H1 (cell line): ENCODE results near the gene NMUR1. TPM values are rescaled to one million over a fixed set of nuclear protein-coding genes. Genes with fewer than 3 reads are reported as not detected.

Experiments
- CTCF ChIA-PET: fragments of 300-600 bp; sonication (Branson Sonifier 250); formaldehyde crosslinking; loops from one replicate; lab custom pipeline; 2021; ENCODE audit not compliant: partially characterized antibody; lab: Charles Lee
- POLR2A ChIA-PET: fragments of 300-600 bp; sonication (Branson Sonifier 250); formaldehyde crosslinking; loops from one replicate; lab custom pipeline; 2021; ENCODE audit warnings: inconsistent platforms; ENCODE audit not compliant: partially characterized antibody; lab: Charles Lee
- DNase-seq, 2 experiments: peaks; one replicate each; pipeline versions ENCODE4 v3.0.0 to v3.0.0-alpha.2; 2010 to 2022; ENCODE audit warnings: low spot score in 2 of 2, low read depth in 1 of 2, mixed read lengths in 1 of 2
- FAIRE-seq: peaks from 2 replicates; lab custom pipeline; 2011; peaks lifted over from hg19 to GRCh38; lab: Jason Lieb, UNC
- H2AFZ ChIP-seq: 2 replicates; pipeline ENCODE4 v1.8.1; 2012; ENCODE audit warnings: low read length, inconsistent platforms
- H2AK5ac ChIP-seq: 2 replicates; pipeline ENCODE4 v1.6.1; 2013; ENCODE audit warnings: low read depth, low read length
- H2BK120ac ChIP-seq: replicated peaks from 2 replicates; pipeline ENCODE3; 2013; ENCODE audit warnings: low read depth, low read length, inconsistent platforms
- H2BK12ac ChIP-seq: 2 replicates; pipeline ENCODE4 v1.6.1; 2013; ENCODE audit warnings: low read depth, low read length
- H2BK15ac ChIP-seq: 2 replicates; pipeline ENCODE4 v1.6.1; 2013; ENCODE audit warnings: low read length
- H2BK20ac ChIP-seq: 2 replicates; pipeline ENCODE4 v1.6.1; 2013; ENCODE audit warnings: low read length
- H2BK5ac ChIP-seq: 2 replicates; pipeline ENCODE4 v1.6.1; 2013; ENCODE audit warnings: low read depth, low read length
- H3K14ac ChIP-seq: 2 replicates; pipeline ENCODE4 v1.6.1; 2013; ENCODE audit warnings: inconsistent platforms; ENCODE audit not compliant: insufficient read length
- H3K18ac ChIP-seq: 2 replicates; pipeline ENCODE4 v1.6.1; 2013; ENCODE audit warnings: low read length; ENCODE audit errors: extremely low read depth
- H3K23ac ChIP-seq: 2 replicates; pipeline ENCODE4 v1.6.1; 2013; ENCODE audit warnings: inconsistent platforms; ENCODE audit not compliant: insufficient read length
- H3K23me2 ChIP-seq: 2 replicates; pipeline ENCODE4 v1.6.1; 2013; ENCODE audit warnings: low read depth, low read length
- H3K27ac ChIP-seq: 2 replicates; pipeline ENCODE4 v1.6.1; 2011; ENCODE audit warnings: low read depth, low read length, inconsistent platforms
- H3K27me3 ChIP-seq, 4 experiments: replicated peaks in 1 of 4; 1 replicate in 1 of 4; 2 replicates in 3 of 4; pipeline versions ENCODE4 v1.6.1 to v1.8.1; 2011 to 2013; ENCODE audit warnings: low read length in 3 of 4, mild to moderate bottlenecking in 3 of 4, inconsistent platforms in 2 of 4, mixed read lengths in 2 of 4, moderate library complexity in 1 of 4; ENCODE audit not compliant: control insufficient read depth in 3 of 4, insufficient read depth in 3 of 4; ENCODE audit errors: extremely low read depth in 1 of 4
- H3K36me3 ChIP-seq, 4 experiments: 2 replicates each; pipeline versions ENCODE4 v1.6.1 to v1.8.1; 2011 to 2013; ENCODE audit warnings: mild to moderate bottlenecking in 4 of 4, low read length in 3 of 4, moderate library complexity in 2 of 4, control low read depth in 1 of 4, inconsistent platforms in 1 of 4; ENCODE audit not compliant: insufficient read depth in 4 of 4, control insufficient read depth in 2 of 4
- H3K4ac ChIP-seq: replicated peaks from 2 replicates; pipeline ENCODE3; 2013; ENCODE audit warnings: low read length, low read depth, mixed read lengths, inconsistent platforms; ENCODE audit not compliant: insufficient read length
- H3K4me1 ChIP-seq, 4 experiments: replicated peaks in 1 of 4; 1 replicate in 1 of 4; 2 replicates in 3 of 4; pipeline versions ENCODE4 v1.6.1 to v1.8.1; 2011 to 2013; ENCODE audit warnings: low read length in 3 of 4, inconsistent platforms in 2 of 4, mixed read lengths in 1 of 4; ENCODE audit not compliant: insufficient read depth in 4 of 4, control insufficient read depth in 3 of 4
- H3K4me2 ChIP-seq, 2 experiments: 2 replicates each; pipeline versions ENCODE4 v1.6.1 to v1.8.1; 2011 to 2013; ENCODE audit warnings: low read depth in 2 of 2, low read length in 2 of 2, control low read depth in 1 of 2, inconsistent platforms in 1 of 2, mild to moderate bottlenecking in 1 of 2; ENCODE audit not compliant: insufficient read depth in 1 of 2
- H3K4me3 ChIP-seq, 4 experiments: fragments of 200-600, 300-600 bp in 1 of 4; sonication (generic), shearing (Covaris generic), sonication (Bioruptor Twin) in 1 of 4; 2 replicates each; pipeline versions ENCODE4 v1.5.1 to v1.8.1; 2011 to 2016; ENCODE audit warnings: low read length in 4 of 4, low read depth in 3 of 4, control low read depth in 2 of 4, inconsistent platforms in 2 of 4, mild to moderate bottlenecking in 2 of 4, mixed read lengths in 1 of 4, moderate library complexity in 1 of 4; ENCODE audit not compliant: insufficient read depth in 2 of 4; ENCODE audit errors: extremely low read depth in 1 of 4
- H3K56ac ChIP-seq: replicated peaks from 2 replicates; pipeline ENCODE3; 2013; ENCODE audit warnings: low read depth, mild to moderate bottlenecking, mixed read lengths, low read length, inconsistent platforms; ENCODE audit not compliant: insufficient read length
- H3K79me1 ChIP-seq: 2 replicates; pipeline ENCODE4 v1.6.1; 2013; ENCODE audit warnings: low read depth, low read length, control low read depth
- H3K79me2 ChIP-seq, 2 experiments: 2 replicates each; pipeline versions ENCODE4 v1.6.1 to v1.8.1; 2012 to 2013; ENCODE audit warnings: low read length in 2 of 2, mild to moderate bottlenecking in 2 of 2, inconsistent platforms in 1 of 2; ENCODE audit not compliant: insufficient read depth in 2 of 2, control insufficient read depth in 1 of 2
- H3K9ac ChIP-seq, 4 experiments: replicated peaks in 1 of 4; 1 replicate in 1 of 4; 2 replicates in 3 of 4; pipeline versions ENCODE4 v1.6.1 to v1.8.1; 2011 to 2013; ENCODE audit warnings: low read depth in 3 of 4, low read length in 3 of 4, control low read depth in 2 of 4, mild to moderate bottlenecking in 2 of 4, moderate library complexity in 2 of 4, inconsistent platforms in 1 of 4; ENCODE audit errors: extremely low read depth in 1 of 4
- H3K9me3 ChIP-seq, 2 experiments: 2 replicates each; pipeline versions ENCODE4 v1.6.1 to v1.8.1; 2012 to 2013; ENCODE audit warnings: mild to moderate bottlenecking in 2 of 2, moderate library complexity in 2 of 2, control low read depth in 1 of 2, inconsistent platforms in 1 of 2, low read depth in 1 of 2, low read length in 1 of 2, mixed read lengths in 1 of 2; ENCODE audit not compliant: insufficient read depth in 2 of 2
- H4K20me1 ChIP-seq, 2 experiments: replicated peaks in 1 of 2; 2 replicates each; pipeline versions ENCODE3 to v1.8.1; 2011 to 2013; ENCODE audit warnings: inconsistent platforms in 2 of 2, low read length in 2 of 2, mild to moderate bottlenecking in 1 of 2; ENCODE audit not compliant: insufficient read depth in 2 of 2, control insufficient read depth in 1 of 2
- H4K5ac ChIP-seq: 2 replicates; pipeline ENCODE4 v1.6.1; 2013; ENCODE audit warnings: low read length, low read depth, mixed read lengths, inconsistent platforms; ENCODE audit not compliant: insufficient read length
- H4K8ac ChIP-seq: 2 replicates; pipeline ENCODE4 v1.8.0; 2013; ENCODE audit warnings: mild to moderate bottlenecking, moderate library complexity, low read length, inconsistent platforms; ENCODE audit not compliant: insufficient read depth; ENCODE audit errors: extremely low read depth
- H4K91ac ChIP-seq: replicated peaks from 2 replicates; pipeline ENCODE3; 2013; ENCODE audit warnings: low read length, mixed read lengths, inconsistent platforms; ENCODE audit not compliant: insufficient read length
- FOSL1 ChIP-seq: IDR thresholded peaks from 2 replicates; pipeline ENCODE4 v1.6.1; 2011; ENCODE audit warnings: mild to moderate bottlenecking, low read depth, low read length, moderate library complexity; ENCODE audit not compliant: insufficient read depth
- NANOG ChIP-seq: IDR thresholded peaks from 2 replicates; pipeline ENCODE4 v1.6.1; 2011; ENCODE audit warnings: low read length, low read depth, mild to moderate bottlenecking, inconsistent platforms; ENCODE audit not compliant: insufficient read depth, poor library complexity, severe bottlenecking
- RFX5 ChIP-seq: IDR thresholded peaks from 2 replicates; pipeline ENCODE4 v1.6.1; 2011; ENCODE audit warnings: low read depth, low read length, improper control_type of control experiment, borderline replicate concordance
- WGBS, 2 experiments: shearing (Covaris generic) in 1 of 2; methylation state at CpG; one replicate each; pipeline versions ENCODE4 v1.1.6 to v1.1.7; 2013 to 2015; ENCODE audit warnings: low lambda C conversion rate in 2 of 2, mixed read lengths in 2 of 2, inconsistent platforms in 1 of 2, low coverage in 1 of 2, missing lambda C conversion rate in 1 of 2; ENCODE audit not compliant: insufficient replicate concordance in 2 of 2, insufficient coverage in 1 of 2, insufficient read length in 1 of 2; ENCODE audit errors: extremely low coverage in 1 of 2, missing lambda C conversion rate in 1 of 2; 5-methylcytosine and 5-hydroxymethylcytosine counted together
- polyA plus RNA-seq, 7 experiments: library from polyadenylated mRNA; depleted of rRNA in 3 of 7; stranded (reverse) in 5 of 7; unstranded in 2 of 7; fragments of >200 nt in 5 of 7; fragments of 200-250 nt in 2 of 7; gene quantifications; 1 replicate in 5 of 7; 2 replicates in 1 of 7; 4 replicates in 1 of 7; pipeline versions ENCODE4 v1.2.1 to v1.2.3, GENCODE V29; 2011 to 2013; ENCODE audit warnings: missing spikeins in 2 of 7, mixed read lengths in 2 of 7
- total RNA-seq: library from RNA; stranded (reverse); fragmentation: NEBNext Ultra II Directional; extraction: Animal tissue kit (Norgen Biotek cat#: 25700); gene quantifications from 2 replicates; pipeline ENCODE4 v1.2.1, GENCODE V29; 2021

NMUR1 gene
- total and polyA plus RNA-seq, 2 of the 8 experiments (the other 6 are each of a cell fraction or from before 2014, with no cell fraction given): 0.56 to 1.5 TPM

- Histone ChIP-seq H4K91ac (no peak overlapping the region), H4K8ac (no peak overlapping the region; the same call in 1 of the 2 replicates), H3K4me3 (no peak overlapping the region), H3K9me3 (no peaks in the 10 kb centered on the region), H3K4me2 (no peak overlapping the region), H3K79me1 (no peaks in the 10 kb centered on the region), H3K27ac (no peak overlapping the region), H4K5ac (no peak overlapping the region), H4K20me1 (no peaks in the 10 kb centered on the region), H3K27me3 (no peaks in the 10 kb centered on the region), H3K4ac (no peak overlapping the region), H2AK5ac (no peak overlapping the region), H3K14ac (no peak overlapping the region), H2BK120ac (no peak overlapping the region), H2BK15ac (no peak overlapping the region), H3K23me2 (peaks cover 4% of the 10 kb centered on the region), H3K56ac (no peak overlapping the region), H3K4me1 (peaks cover 0 to 9% (median 5%) of the 10 kb centered on the region in 4 experiments; a peak in 5 of 7 replicates), H3K36me3 (no peaks in the 10 kb centered on the region), H3K9ac (no peak overlapping the region), H2BK5ac (no peak overlapping the region), H3K79me2 (no peaks in the 10 kb centered on the region), H2BK12ac (no peak overlapping the region), H3K23ac (no peak overlapping the region), H2AFZ (no peak overlapping the region), H2BK20ac (no peak overlapping the region), H3K18ac (no peak overlapping the region)
- TF ChIP-seq NANOG: no peak
- no peak for TF ChIP-seq RFX5
- TF ChIP-seq FOSL1: no peak
- DNase-seq (no peak), FAIRE-seq (no peak)
- WGBS, 2 experiments: 92% methylated on average over 5 of the region's 5 CpGs; no CpG with 5 or more reads in 1 of the 2 experiments
- CTCF ChIA-PET: interaction anchor here (0.6 to 3.9 kb wide), 13 partner anchors 7 to 164 kb away, joined by 3 to 26 read pairs (median 7); no protein-coding TSS in a partner anchor
- POLR2A ChIA-PET: no interaction called here
Measured at GRCh38 chr2:231518771-231519170, 11.5 kb downstream of the NMUR1 start.
